T-cell (primary cell): ENCODE measurements around the gene SMIM26. TPM values are rescaled to one million over a fixed set of nuclear protein-coding genes. Genes with fewer than 3 reads are reported as not detected.

ENCODE experiments used
- ATAC-seq, 4 experiments: fragments of 200-7000 bp in 3 of 4; fragments of 150-1000 bp in 1 of 4; cut with Tn5 transposase; replicated peaks in 1 of 4; 1 replicate in 3 of 4; 2 replicates in 1 of 4; pipeline ENCODE4 v1.10.0; 2021; ENCODE audit warnings: moderate library complexity in 3 of 4, mild to moderate bottlenecking in 2 of 4, moderate number of reproducible peaks in 1 of 4
- CTCF ChIA-PET, 2 donors: fragments of 300-600 bp; sonication (Branson Sonifier 250); formaldehyde crosslinking; loops; one replicate each; lab custom pipeline; 2022; ENCODE audit warnings: antibody characterized with exemption in 2 of 2; lab: Charles Lee
- POLR2A ChIA-PET, 2 donors: fragments of 300-600 bp; sonication (Branson Sonifier 250); formaldehyde crosslinking; loops; one replicate each; lab custom pipeline; 2022; ENCODE audit warnings: antibody characterized with exemption in 2 of 2; lab: Charles Lee
- DNase-seq, 35 experiments: peaks; one replicate each; pipeline versions ENCODE4 v3.0.0 to v3.0.0-alpha.2; 2013 to 2023
- H3K27ac ChIP-seq: one replicate; pipeline ENCODE4 v1.5.1; 2013; ENCODE audit warnings: low read length
- H3K27me3 ChIP-seq, 2 experiments: replicated peaks in 1 of 2; 1 replicate in 1 of 2; 2 replicates in 1 of 2; pipeline versions ENCODE4 v1.6.1 to v1.7.0; 2013; ENCODE audit warnings: low read length in 1 of 2, mixed read lengths in 1 of 2; ENCODE audit not compliant: control insufficient read depth in 2 of 2, insufficient read depth in 2 of 2; ENCODE audit errors: extremely low read depth in 1 of 2
- H3K36me3 ChIP-seq, 2 donors: 1 replicate in 1 of 2; 2 replicates in 1 of 2; pipeline versions ENCODE4 v1.6.1 to v1.7.0; 2013; ENCODE audit warnings: low read length in 1 of 2; ENCODE audit not compliant: control insufficient read depth in 2 of 2, insufficient read depth in 1 of 2; ENCODE audit errors: extremely low read depth in 1 of 2
- H3K4me1 ChIP-seq, 2 experiments: 1 replicate in 1 of 2; 2 replicates in 1 of 2; pipeline versions ENCODE4 v1.6.1 to v1.7.0; 2013; ENCODE audit warnings: low read length in 2 of 2, mixed read lengths in 1 of 2; ENCODE audit not compliant: insufficient read depth in 2 of 2, control insufficient read depth in 1 of 2; ENCODE audit errors: extremely low read depth in 1 of 2
- H3K4me3 ChIP-seq, 2 donors: 1 replicate in 1 of 2; 2 replicates in 1 of 2; pipeline versions ENCODE4 v1.5.1 to v1.7.0; 2013; ENCODE audit warnings: mild to moderate bottlenecking in 2 of 2, low read length in 1 of 2, moderate library complexity in 1 of 2; ENCODE audit not compliant: control insufficient read depth in 1 of 2; ENCODE audit errors: extremely low read depth in 1 of 2
- H3K9me3 ChIP-seq: 2 replicates; pipeline ENCODE4 v1.7.0; 2013
- H3K27ac Mint-ChIP-seq, 2 donors: one replicate each; pipeline ENCODE4 v1.8.0; 2020 to 2021; ENCODE audit warnings: mild to moderate bottlenecking in 2 of 2, mixed read lengths in 2 of 2
- H3K27me3 Mint-ChIP-seq, 2 donors: one replicate each; pipeline ENCODE4 v1.8.0; 2021 to 2022; ENCODE audit warnings: mixed read lengths in 2 of 2
- H3K36me3 Mint-ChIP-seq: one replicate; pipeline ENCODE4 v1.8.0; 2021; ENCODE audit warnings: mixed read lengths
- H3K4me1 Mint-ChIP-seq, 3 donors: one replicate each; pipeline ENCODE4 v1.8.0; 2020 to 2022; ENCODE audit warnings: mixed read lengths in 3 of 3, mild to moderate bottlenecking in 1 of 3
- H3K4me3 Mint-ChIP-seq, 3 donors: one replicate each; pipeline ENCODE4 v1.8.0; 2020 to 2022; ENCODE audit warnings: mild to moderate bottlenecking in 3 of 3, mixed read lengths in 3 of 3, moderate library complexity in 3 of 3
- H3K9me3 Mint-ChIP-seq, 3 donors: one replicate each; pipeline ENCODE4 v1.8.0; 2020 to 2022; ENCODE audit warnings: mixed read lengths in 3 of 3
- WGBS: methylation state at CpG from one replicate; pipeline ENCODE4 v1.1.5; 2013; ENCODE audit warnings: missing lambda C conversion rate; ENCODE audit not compliant: insufficient coverage; 5-methylcytosine and 5-hydroxymethylcytosine counted together
- total RNA-seq, 35 experiments: library from RNA in 6 of 35; stranded (reverse) in 6 of 35; fragments of 120-200 nt in 1 of 35; gene quantifications; one replicate each; pipeline versions ENCODE4 v1.2.1 to v1.2.4 and lab custom pipeline; 2013 to 2026

The SMIM26 gene
- total RNA-seq, 5 donors from 2014 or later (not counting 1 experiment from before 2014, with no cell fraction given), result 54.9 to 67.9 (median 63.4) TPM

DNA sequence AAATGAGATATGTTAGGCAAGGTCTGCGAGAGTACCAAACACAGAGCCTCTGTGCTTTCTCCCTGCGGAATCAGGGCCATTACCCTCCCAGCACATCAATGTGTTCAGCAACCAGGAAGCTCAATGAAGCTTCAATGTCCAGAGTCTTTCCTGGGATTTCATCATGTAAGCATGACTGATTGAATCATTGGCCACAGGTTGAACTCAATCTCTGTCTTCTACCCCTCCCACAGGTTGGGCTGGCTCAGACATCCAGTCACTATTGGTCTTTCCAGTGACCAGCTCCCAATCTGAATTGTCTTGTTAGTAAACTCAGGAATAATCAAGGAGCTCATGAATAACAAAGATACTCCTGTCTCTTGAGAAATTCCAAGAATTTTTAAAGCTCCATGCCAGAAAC lies 17.9 kb downstream of the SMIM26 start:
- no peaks in the 10 kb centered on the region for H3K9me3 Mint-ChIP-seq
- no peak overlapping the region for H3K27ac ChIP-seq
- 100% methylated on average over 2 of the region's 2 CpGs for WGBS
- H3K27me3 ChIP-seq, result peaks cover 0 to 5% of the 10 kb centered on the region in 2 experiments
- ATAC-seq (no peak), DNase-seq (no peak)
- H3K4me1 ChIP-seq, result peaks cover 7 to 15% of the 10 kb centered on the region in 2 experiments
- peaks cover 5 to 8% of the 10 kb centered on the region in 2 donors for H3K27me3 Mint-ChIP-seq
- H3K36me3 ChIP-seq, result no peaks in the 10 kb centered on the region
- H3K9me3 ChIP-seq, result no peaks in the 10 kb centered on the region
- H3K4me3 ChIP-seq, result no peak overlapping the region
- no peaks in the 10 kb centered on the region for H3K36me3 Mint-ChIP-seq
- ChIA-PET POLR2A (interaction anchor here (0.5 to 1.2 kb wide), 2 partner anchors 69 to 208 kb away, joined by 4 to 6 read pairs; no protein-coding TSS in a partner anchor), CTCF (interaction anchor here in 1 of 2 donors (0.7 kb wide), 1 partner anchor 1657 kb away, joined by 3 read pairs; no protein-coding TSS in a partner anchor)
- no peak overlapping the region for H3K27ac Mint-ChIP-seq
- peaks cover 25 to 28% (median 27%) of the 10 kb centered on the region in 3 donors for H3K4me1 Mint-ChIP-seq
- no peak overlapping the region for H3K4me3 Mint-ChIP-seq

DNA sequence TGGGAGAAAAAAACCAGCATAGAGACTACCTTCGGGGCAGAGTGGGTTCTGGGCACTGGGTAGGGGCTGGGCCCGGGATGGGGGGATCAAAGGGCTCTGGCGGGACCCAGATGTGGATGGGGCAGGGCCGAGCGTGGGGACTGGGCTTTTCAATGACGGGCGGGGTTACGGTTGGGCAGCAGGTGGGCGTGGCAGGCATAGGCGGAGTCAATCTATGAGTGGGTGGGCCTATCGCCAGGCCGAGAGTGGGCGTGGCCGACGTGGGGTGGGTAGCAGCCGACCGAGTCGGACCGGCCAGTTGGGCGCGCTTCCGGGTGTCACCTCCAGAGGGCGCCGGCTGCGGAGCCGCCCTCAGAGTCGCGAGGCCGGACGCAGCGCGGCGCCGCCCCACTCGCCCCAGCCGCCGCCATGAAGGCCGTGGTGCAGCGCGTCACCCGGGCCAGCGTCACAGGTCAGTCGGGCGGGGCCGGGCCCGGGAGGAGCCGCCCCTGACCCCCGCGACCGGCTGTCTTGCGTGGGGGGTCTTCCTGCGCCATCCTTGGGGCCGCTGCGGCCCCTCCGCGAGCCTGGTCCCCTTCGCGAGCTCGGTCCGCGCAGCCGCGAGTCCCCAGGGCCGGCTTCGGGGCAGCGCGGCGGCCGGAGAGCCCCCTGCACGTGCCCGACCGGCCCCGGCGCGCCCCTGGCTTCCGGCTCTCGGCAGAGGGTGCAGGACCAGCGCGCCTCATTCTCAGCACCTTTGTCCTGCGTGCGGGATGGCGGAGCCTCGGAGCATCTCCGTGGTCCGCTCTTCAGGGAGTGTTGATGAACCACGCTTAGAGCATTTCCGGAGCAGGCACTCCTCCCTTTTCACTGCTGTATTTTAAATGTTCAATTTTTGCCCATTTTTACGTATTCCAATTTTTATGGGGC lies 20.7 kb downstream of the SMIM26 start, which contains the start of gene DTD1:
Gene DTD1 (plus strand): TSS at position 390 of the 909 bp plus-strand sequence. CDS start 19 bp downstream, at position 409.
- H3K4me3 ChIP-seq, result peak within 1 kb of the TSS; percentile 79
- peak; percentile 19 to 83 (median 53) for DNase-seq
- CTCF ChIA-PET, result interaction anchor here in 1 of 2 donors (0.7 kb wide), 1 partner anchor 80 kb away, joined by 3 read pairs; the partner anchor contains the start of gene SEC23B
- Mint-ChIP-seq H3K4me1 (peaks cover 28 to 36% (median 35%) of the 10 kb centered on the region in 3 donors), H3K4me3 (peak within 1 kb of the TSS; percentile 87 to 88 (median 88)), H3K9me3 (no peaks in the 10 kb centered on the region), H3K27ac (peak within 1 kb of the TSS; percentile 85 to 91), H3K27me3 (peaks cover 5 to 8% of the 10 kb centered on the region in 2 donors), H3K36me3 (no peaks in the 10 kb centered on the region)
- no peaks in the 10 kb centered on the region for H3K36me3 ChIP-seq
- peaks cover 7 to 15% of the 10 kb centered on the region in 2 experiments for H3K4me1 ChIP-seq
- peak within 1 kb of the TSS; percentile 74 for H3K27ac ChIP-seq
- no peaks in the 10 kb centered on the region for H3K9me3 ChIP-seq
- ATAC-seq, result peak; percentile 79 to 85 (median 80)
- H3K27me3 ChIP-seq, result no peaks in the 10 kb centered on the region
- WGBS, result under 1% methylated on average over 83 of the region's 88 CpGs
- POLR2A ChIA-PET, result no interaction called here

DNA sequence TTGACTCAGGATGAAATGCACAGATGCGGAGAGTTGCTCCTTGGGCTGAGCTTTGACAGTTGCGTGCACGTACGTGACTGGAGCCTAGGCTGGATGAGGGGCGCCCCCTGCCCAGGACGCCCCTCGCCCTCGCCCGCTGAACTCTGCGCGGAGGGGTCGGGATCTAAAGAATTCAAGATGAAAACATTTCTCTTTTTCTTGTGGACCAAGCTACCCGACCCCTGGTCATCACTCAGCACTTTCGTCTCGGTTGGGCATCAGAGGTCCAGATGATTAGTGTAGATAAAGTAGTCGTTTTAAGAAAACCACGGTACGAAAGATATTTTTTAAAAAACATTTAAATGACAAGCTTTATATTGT lies 21.3 kb downstream of the SMIM26 start:
- ATAC-seq, result peak in 3 of 4 experiments; percentile 6 to 21 (median 10)
- Histone ChIP-seq H3K4me3 (peak overlapping the region; percentile 79), H3K4me1 (peaks cover 7 to 15% of the 10 kb centered on the region in 2 experiments), H3K27ac (peak overlapping the region; percentile 74), H3K27me3 (no peaks in the 10 kb centered on the region), H3K36me3 (no peaks in the 10 kb centered on the region), H3K9me3 (no peaks in the 10 kb centered on the region)
- no peaks in the 10 kb centered on the region for H3K36me3 Mint-ChIP-seq
- peaks cover 28 to 36% (median 35%) of the 10 kb centered on the region in 3 donors for H3K4me1 Mint-ChIP-seq
- peaks cover 5 to 8% of the 10 kb centered on the region in 2 donors for H3K27me3 Mint-ChIP-seq
- H3K27ac Mint-ChIP-seq, result peak overlapping the region; percentile 74 to 91
- ChIA-PET POLR2A (interaction anchor here in 1 of 2 donors (1.2 kb wide), 1 partner anchor 81 kb away, joined by 6 read pairs; the partner anchor contains the start of gene SEC23B), CTCF (interaction anchor here (0.5 to 0.7 kb wide), 2 partner anchors 81 to 836 kb away, joined by 3 read pairs; partner anchors contain the start of gene SEC23B (in 1 of the 2))
- DNase-seq, result peak in 2 of 35 experiments; percentile 2 to 16
- peak overlapping the region; percentile 87 to 88 (median 88) for H3K4me3 Mint-ChIP-seq
- WGBS, result 7% methylated on average over 9 of the region's 18 CpGs
- H3K9me3 Mint-ChIP-seq, result no peaks in the 10 kb centered on the region

DNA sequence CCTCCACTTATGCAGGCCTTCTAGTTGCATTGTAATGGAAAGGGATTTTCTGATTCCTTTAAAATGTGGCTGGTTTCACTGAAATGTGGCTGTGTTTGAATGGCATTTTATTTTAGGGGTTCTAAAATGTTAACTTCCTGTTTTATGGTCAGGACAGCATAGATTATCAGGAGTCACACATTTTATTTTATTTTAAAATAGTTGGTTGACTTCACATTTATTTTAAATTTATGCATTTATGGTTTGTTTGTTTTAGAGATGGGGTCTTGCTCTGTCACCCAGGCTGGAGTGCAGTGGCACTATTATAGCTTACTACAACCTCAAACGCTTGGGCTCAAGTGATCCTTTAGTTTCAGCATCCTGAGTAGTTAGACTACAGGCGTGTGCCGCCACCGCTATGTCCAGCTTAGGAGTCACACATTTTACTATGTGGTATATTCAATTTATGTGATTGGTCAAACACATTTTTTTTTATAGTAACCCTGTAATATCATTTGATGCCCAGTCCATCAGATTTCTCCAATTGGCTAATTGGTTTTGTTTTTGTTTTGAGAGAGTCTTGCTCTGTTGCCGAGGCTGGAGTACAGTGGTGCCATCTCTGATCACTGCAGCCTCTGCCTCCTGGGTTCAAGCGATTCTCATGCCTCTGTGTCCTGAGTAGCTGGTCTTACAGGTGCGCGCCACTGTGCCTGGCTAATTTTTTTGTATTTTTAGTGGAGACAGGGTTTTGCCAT lies 22.9 kb downstream of the SMIM26 start:
- H3K27ac Mint-ChIP-seq, result peak overlapping the region in 1 of 2 donors; percentile 37
- CTCF ChIA-PET, result interaction anchor here (0.6 to 1.7 kb wide), 2 partner anchors 83 to 176 kb away, joined by 3 to 5 read pairs; partner anchors contain the start of gene SEC23B (in 1 of the 2)
- Histone ChIP-seq H3K4me1 (peaks cover 7 to 15% of the 10 kb centered on the region in 2 experiments), H3K4me3 (no peak overlapping the region), H3K9me3 (no peaks in the 10 kb centered on the region), H3K27me3 (no peaks in the 10 kb centered on the region), H3K27ac (no peak overlapping the region), H3K36me3 (peaks cover 0 to 2% of the 10 kb centered on the region in 2 donors)
- H3K4me1 Mint-ChIP-seq, result peaks cover 28 to 36% (median 35%) of the 10 kb centered on the region in 3 donors
- POLR2A ChIA-PET, result interaction anchor here in 1 of 2 donors (1.2 kb wide), 1 partner anchor 83 kb away, joined by 6 read pairs; the partner anchor contains the start of gene SEC23B
- H3K9me3 Mint-ChIP-seq, result no peaks in the 10 kb centered on the region
- H3K36me3 Mint-ChIP-seq, result peaks cover 2% of the 10 kb centered on the region
- no peaks in the 10 kb centered on the region for H3K27me3 Mint-ChIP-seq
- DNase-seq (no peak), ATAC-seq (no peak)
- 93% methylated on average over 4 of the region's 8 CpGs for WGBS
- peak overlapping the region in 2 of 3 donors; percentile 45 to 88 for H3K4me3 Mint-ChIP-seq

DNA sequence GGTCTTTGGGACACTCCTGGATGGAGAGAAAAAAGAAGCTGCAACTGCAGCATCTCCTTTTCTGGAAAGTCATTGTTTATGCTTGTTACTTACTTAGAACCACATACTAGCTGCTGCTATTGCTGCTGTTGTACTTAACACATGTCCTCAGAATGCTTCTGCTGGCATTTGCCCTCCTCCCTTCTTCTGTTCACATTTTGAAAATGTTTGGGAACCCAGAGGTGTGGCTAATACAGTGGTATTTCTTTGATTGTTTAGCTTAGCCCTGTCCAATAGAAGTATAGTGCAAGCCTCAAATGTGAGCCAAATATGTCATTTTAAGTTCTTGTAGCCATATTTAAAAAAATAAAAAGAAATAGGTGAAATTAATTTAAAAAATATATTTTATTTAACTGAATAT lies 29.0 kb downstream of the SMIM26 start:
- H3K4me3 ChIP-seq, result no peak overlapping the region
- Mint-ChIP-seq H3K4me1 (peaks cover 0 to 4% (median 0%) of the 10 kb centered on the region in 3 donors), H3K4me3 (no peak overlapping the region), H3K9me3 (no peaks in the 10 kb centered on the region), H3K27me3 (no peaks in the 10 kb centered on the region), H3K27ac (peak overlapping the region in 1 of 2 donors; percentile 6), H3K36me3 (peaks cover 37% of the 10 kb centered on the region)
- no peaks in the 10 kb centered on the region for H3K27me3 ChIP-seq
- no peaks in the 10 kb centered on the region for H3K4me1 ChIP-seq
- no peak overlapping the region for H3K27ac ChIP-seq
- peaks cover 0 to 11% of the 10 kb centered on the region in 2 donors for H3K36me3 ChIP-seq
- ChIA-PET CTCF (no interaction called here), POLR2A (no interaction called here)
- H3K9me3 ChIP-seq, result no peaks in the 10 kb centered on the region
- DNase-seq (no peak), ATAC-seq (no peak)
